Thymus (tissue), 11 donors: ENCODE measurements around the gene MFSD6L. TPM values are rescaled to one million over a fixed set of nuclear protein-coding genes. Genes with fewer than 3 reads are reported as not detected.

Experiments
- DNase-seq, 9 donors: peaks; one replicate each; pipeline ENCODE4 v3.0.0-alpha.2; 2013; ENCODE audit warnings: low spot score in 9 of 9, low read depth in 6 of 9, missing footprints in 1 of 9
- H3K27ac ChIP-seq, 2 donors: one replicate each; pipeline ENCODE4 v1.5.1; 2013; ENCODE audit warnings: control low read depth in 1 of 2, low read depth in 1 of 2, low read length in 1 of 2, mild to moderate bottlenecking in 1 of 2, moderate library complexity in 1 of 2
- H3K27me3 ChIP-seq, 2 donors: one replicate each; pipeline ENCODE4 v1.5.1; 2013; ENCODE audit warnings: low read length in 1 of 2; ENCODE audit not compliant: control insufficient read depth in 2 of 2, insufficient read depth in 1 of 2
- H3K36me3 ChIP-seq, 2 donors: one replicate each; pipeline ENCODE4 v1.5.1; 2013; ENCODE audit warnings: low read length in 1 of 2, mild to moderate bottlenecking in 1 of 2, moderate library complexity in 1 of 2; ENCODE audit not compliant: control insufficient read depth in 2 of 2, insufficient read depth in 2 of 2
- H3K4me1 ChIP-seq, 2 donors: one replicate each; pipeline ENCODE4 v1.5.1; 2013; ENCODE audit warnings: low read length in 2 of 2; ENCODE audit not compliant: control insufficient read depth in 2 of 2, insufficient read depth in 2 of 2
- H3K4me3 ChIP-seq, 2 donors: one replicate each; pipeline ENCODE4 v1.5.1; 2013; ENCODE audit warnings: low read length in 2 of 2, control low read depth in 1 of 2, mild to moderate bottlenecking in 1 of 2
- H3K9me3 ChIP-seq, 2 donors: one replicate each; pipeline ENCODE4 v1.5.1; 2013; ENCODE audit warnings: low read length in 1 of 2, mild to moderate bottlenecking in 1 of 2; ENCODE audit not compliant: control insufficient read depth in 2 of 2, insufficient read depth in 1 of 2
- WGBS: extraction: QIAGEN DNeasy Blood & Tissue Kit; methylation state at CpG from one replicate; pipeline ENCODE4 v1.1.7; 2013; 5-methylcytosine and 5-hydroxymethylcytosine counted together
- polyA plus RNA-seq: library from polyadenylated mRNA; stranded (reverse); fragments of 200-250 nt; gene quantifications from one replicate; pipeline ENCODE4 v1.2.3, GENCODE V29; 2013
- total RNA-seq: library from RNA; stranded (reverse); fragments of 120-200 nt; gene quantifications from one replicate; pipeline ENCODE4 v1.2.4, GENCODE V29; 2013
- donor health status: healthy.

MFSD6L gene
- total and polyA plus RNA-seq, 2 donors, result 0.61 to 0.68 TPM

- no peak for DNase-seq
- Histone ChIP-seq H3K4me1 (peaks cover 3 to 13% of the 10 kb centered on the region in 2 donors), H3K36me3 (no peaks in the 10 kb centered on the region), H3K9me3 (no peaks in the 10 kb centered on the region), H3K4me3 (no peak overlapping the region), H3K27me3 (no peaks in the 10 kb centered on the region), H3K27ac (no peak overlapping the region)
- WGBS, result 97% methylated on average over 12 of the region's 12 CpGs
These were observed 39.5 kb upstream of the MFSD6L start for GRCh38 chr17:8838551-8839095.

- Histone ChIP-seq H3K4me1 (peaks cover 0 to 6% of the 10 kb centered on the region in 2 donors), H3K9me3 (no peaks in the 10 kb centered on the region), H3K27me3 (no peaks in the 10 kb centered on the region), H3K36me3 (no peaks in the 10 kb centered on the region), H3K4me3 (no peak overlapping the region), H3K27ac (no peak overlapping the region)
- DNase-seq, result no peak
- WGBS, result 91% methylated on average over 8 of the region's 8 CpGs
These were observed 38.5 kb upstream of the MFSD6L start for GRCh38 chr17:8837563-8838075.

GRCh38 chr17:8836821-8837562 lies 37.8 kb upstream of the MFSD6L start:
- no peaks in the 10 kb centered on the region for H3K9me3 ChIP-seq
- no peaks in the 10 kb centered on the region for H3K27me3 ChIP-seq
- no peak for DNase-seq
- H3K27ac ChIP-seq, result no peak overlapping the region
- no peaks in the 10 kb centered on the region for H3K4me1 ChIP-seq
- WGBS, result 97% methylated on average over 15 of the region's 15 CpGs
- H3K4me3 ChIP-seq, result no peak overlapping the region
- no peaks in the 10 kb centered on the region for H3K36me3 ChIP-seq

- WGBS, result 97% methylated on average over 6 of the region's 6 CpGs
- DNase-seq, result no peak
- no peak overlapping the region for H3K4me3 ChIP-seq
These were observed 36.6 kb upstream of the MFSD6L start for GRCh38 chr17:8835631-8836364.

GRCh38 chr17:8835106-8835505 lies 35.9 kb upstream of the MFSD6L start:
- Histone ChIP-seq H3K9me3 (no peaks in the 10 kb centered on the region), H3K36me3 (no peaks in the 10 kb centered on the region), H3K4me1 (no peaks in the 10 kb centered on the region), H3K27ac (no peak overlapping the region), H3K27me3 (no peaks in the 10 kb centered on the region), H3K4me3 (no peak overlapping the region)
- 95% methylated on average over 14 of the region's 14 CpGs for WGBS
- no peak for DNase-seq

More at GRCh38 chr17:8835631-8836364, 36.6 kb upstream of the MFSD6L start:
- Histone ChIP-seq H3K9me3 (no peaks in the 10 kb centered on the region), H3K36me3 (no peaks in the 10 kb centered on the region), H3K27me3 (no peaks in the 10 kb centered on the region), H3K4me1 (no peaks in the 10 kb centered on the region), H3K27ac (no peak overlapping the region)

- Histone ChIP-seq H3K4me3 (no peak overlapping the region), H3K27me3 (no peaks in the 10 kb centered on the region), H3K36me3 (no peaks in the 10 kb centered on the region), H3K27ac (no peak overlapping the region), H3K9me3 (no peaks in the 10 kb centered on the region), H3K4me1 (peaks cover 0 to 2% of the 10 kb centered on the region in 2 donors)
- DNase-seq, result no peak
- 89% methylated on average over 33 of the region's 33 CpGs for WGBS
These were observed 33.7 kb upstream of the MFSD6L start for GRCh38 chr17:8832711-8833352.

- Histone ChIP-seq H3K4me3 (no peak overlapping the region), H3K9me3 (no peaks in the 10 kb centered on the region), H3K27ac (no peak overlapping the region), H3K4me1 (peaks cover 0 to 3% of the 10 kb centered on the region in 2 donors), H3K36me3 (no peaks in the 10 kb centered on the region), H3K27me3 (no peaks in the 10 kb centered on the region)
- no peak for DNase-seq
- WGBS, result 97% methylated on average over 7 of the region's 7 CpGs
These were observed 32.2 kb upstream of the MFSD6L start for GRCh38 chr17:8831234-8831849.

GRCh38 chr17:8830141-8830540 lies 31.0 kb upstream of the MFSD6L start:
- Histone ChIP-seq H3K9me3 (no peaks in the 10 kb centered on the region), H3K4me1 (peaks cover 0 to 3% of the 10 kb centered on the region in 2 donors), H3K27me3 (no peaks in the 10 kb centered on the region), H3K4me3 (no peak overlapping the region), H3K27ac (no peak overlapping the region), H3K36me3 (no peaks in the 10 kb centered on the region)
- WGBS, result 95% methylated on average over 10 of the region's 10 CpGs
- DNase-seq, result no peak
